ENCODE results near the gene TAF5L. TPM values are rescaled to one million over a fixed set of nuclear protein-coding genes. Genes with fewer than 3 reads are reported as not detected.

The TAF5L gene
- total RNA-seq, 1 donor from 2014 or later, result 21.7 TPM

- no peak for DNase-seq (ENCODE audit: low spot score in 2 of 2)
Observed at GRCh38 chr1:229642376-229642775, 16.5 kb upstream of the TAF5L start.

GRCh38 chr1:229641306-229641705 is 15.4 kb upstream of the TAF5L start:
- intact Hi-C loops (cut with DNase I), result no loop called here
- H3K4me1 ChIP-seq, result no peaks in the 10 kb centered on the region

More at GRCh38 chr1:229642376-229642775, 16.5 kb upstream of the TAF5L start:
- Histone ChIP-seq H3K27ac (no peak overlapping the region), H3K9me3 (no peaks in the 10 kb centered on the region), H3K36me3 (peaks cover 27 to 55% of the 10 kb centered on the region in 2 donors), H3K4me1 (no peaks in the 10 kb centered on the region), H3K4me3 (no peak overlapping the region), H3K27me3 (no peaks in the 10 kb centered on the region)
- intact Hi-C loops (cut with DNase I), result no loop called here
- TF ChIP-seq CTCF (IDR thresholded peaks at IDR 0.05), result no peak

GRCh38 chr1:229640455-229640854 is 14.5 kb upstream of the TAF5L start:
- TF ChIP-seq CTCF (IDR thresholded peaks at IDR 0.05), result no peak
- H3K27ac ChIP-seq, result no peak overlapping the region
- no peaks in the 10 kb centered on the region for H3K4me1 ChIP-seq
- peaks cover 42 to 57% of the 10 kb centered on the region in 2 donors for H3K36me3 ChIP-seq
- intact Hi-C loops (cut with DNase I), result no loop called here
- no peak overlapping the region for H3K4me3 ChIP-seq
- no peaks in the 10 kb centered on the region for H3K9me3 ChIP-seq
- DNase-seq (ENCODE audit: low spot score in 2 of 2), result no peak
- H3K27me3 ChIP-seq, result no peaks in the 10 kb centered on the region

More at GRCh38 chr1:229641306-229641705, 15.4 kb upstream of the TAF5L start:
- H3K36me3 ChIP-seq, result peaks cover 34 to 56% of the 10 kb centered on the region in 2 donors
- H3K4me3 ChIP-seq, result no peak overlapping the region
- no peak for DNase-seq (ENCODE audit: low spot score in 2 of 2)
- H3K9me3 ChIP-seq, result no peaks in the 10 kb centered on the region
- no peak overlapping the region for H3K27ac ChIP-seq
- H3K27me3 ChIP-seq, result no peaks in the 10 kb centered on the region
- TF ChIP-seq CTCF (IDR thresholded peaks at IDR 0.05), result no peak

GRCh38 chr1:229637746-229638145 is 11.8 kb upstream of the TAF5L start:
- intact Hi-C loops (cut with DNase I), result no loop called here
- DNase-seq (ENCODE audit: low spot score in 2 of 2), result no peak
- no peak overlapping the region for H3K4me3 ChIP-seq
- H3K27me3 ChIP-seq, result no peaks in the 10 kb centered on the region
- no peaks in the 10 kb centered on the region for H3K9me3 ChIP-seq
- H3K27ac ChIP-seq, result no peak overlapping the region
- no peak for TF ChIP-seq CTCF (IDR thresholded peaks at IDR 0.05)
- H3K4me1 ChIP-seq, result no peaks in the 10 kb centered on the region
- peaks cover 42 to 53% of the 10 kb centered on the region in 2 donors for H3K36me3 ChIP-seq

- no peak for TF ChIP-seq CTCF (IDR thresholded peaks at IDR 0.05)
- Histone ChIP-seq H3K27me3 (no peaks in the 10 kb centered on the region), H3K4me3 (no peak overlapping the region), H3K27ac (no peak overlapping the region), H3K36me3 (peaks cover 42 to 53% of the 10 kb centered on the region in 2 donors), H3K9me3 (no peaks in the 10 kb centered on the region), H3K4me1 (no peaks in the 10 kb centered on the region)
- intact Hi-C loops (cut with DNase I), result no loop called here
- DNase-seq (ENCODE audit: low spot score in 2 of 2), result no peak
Observed at GRCh38 chr1:229636042-229636441, 10.1 kb upstream of the TAF5L start.

- H3K4me1 ChIP-seq, result peaks cover 0 to 6% of the 10 kb centered on the region in 2 donors
- H3K27ac ChIP-seq, result no peak overlapping the region
- H3K27me3 ChIP-seq, result no peaks in the 10 kb centered on the region
- no peaks in the 10 kb centered on the region for H3K9me3 ChIP-seq
- H3K36me3 ChIP-seq, result peaks cover 25 to 30% of the 10 kb centered on the region in 2 donors
- no peak for TF ChIP-seq CTCF (IDR thresholded peaks at IDR 0.05)
- no peak overlapping the region for H3K4me3 ChIP-seq
- no peak for DNase-seq (ENCODE audit: low spot score in 2 of 2)
- intact Hi-C loops (cut with DNase I), result no loop called here
Observed at GRCh38 chr1:229631966-229632365, 6.0 kb upstream of the TAF5L start.
